Gastrocnemius medialis (tissue), 4 donors: ENCODE data around the gene TMEM150C.

ENCODE experiments used
- POLR2A ChIP-seq, 2 donors: fragments of 450-650 bp; IDR thresholded peaks; one replicate each; pipeline ENCODE4 v1.6.1; 2017; ENCODE audit warnings: antibody characterized with exemption in 2 of 2, mild to moderate bottlenecking in 2 of 2, moderate library complexity in 2 of 2
- TF ChIP-seq, protein P1 (sequence below), 5 experiments: fragments of 450-650 bp in 3 of 5; fragments of 200-600 bp in 2 of 5; sonication (generic) in 2 of 5; IDR thresholded peaks in 4 of 5; conservative IDR thresholded peaks in 1 of 5; 1 replicate in 4 of 5; 2 replicates in 1 of 5; pipeline ENCODE4 v1.5.1; 2016 to 2019; ENCODE audit warnings: antibody characterized with exemption in 5 of 5, mild to moderate bottlenecking in 3 of 5, moderate library complexity in 3 of 5

DNA sequence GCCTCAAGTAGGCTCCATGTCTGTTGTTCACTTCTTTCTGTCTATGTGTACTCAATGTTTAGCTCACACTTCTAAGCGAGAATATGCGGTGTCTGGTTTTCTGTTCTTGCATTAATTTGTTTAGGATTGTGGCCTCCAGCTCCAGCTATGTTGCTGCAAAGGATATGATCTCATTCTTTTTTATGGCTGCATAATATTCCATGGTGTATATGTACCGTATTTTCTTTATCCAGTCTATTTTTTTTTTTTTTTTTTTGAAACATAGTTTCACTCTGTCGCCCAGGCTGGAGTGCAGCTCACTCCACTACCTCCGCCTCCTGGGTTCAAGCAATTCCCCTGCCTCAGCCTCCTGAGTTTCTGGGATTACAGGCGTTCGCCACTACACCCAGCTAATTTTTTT is 5.7 kb upstream of the TMEM150C start:
- TF ChIP-seq POLR2A (IDR thresholded peaks at IDR 0.05), result no peak
- TF ChIP-seq, protein P1, sequence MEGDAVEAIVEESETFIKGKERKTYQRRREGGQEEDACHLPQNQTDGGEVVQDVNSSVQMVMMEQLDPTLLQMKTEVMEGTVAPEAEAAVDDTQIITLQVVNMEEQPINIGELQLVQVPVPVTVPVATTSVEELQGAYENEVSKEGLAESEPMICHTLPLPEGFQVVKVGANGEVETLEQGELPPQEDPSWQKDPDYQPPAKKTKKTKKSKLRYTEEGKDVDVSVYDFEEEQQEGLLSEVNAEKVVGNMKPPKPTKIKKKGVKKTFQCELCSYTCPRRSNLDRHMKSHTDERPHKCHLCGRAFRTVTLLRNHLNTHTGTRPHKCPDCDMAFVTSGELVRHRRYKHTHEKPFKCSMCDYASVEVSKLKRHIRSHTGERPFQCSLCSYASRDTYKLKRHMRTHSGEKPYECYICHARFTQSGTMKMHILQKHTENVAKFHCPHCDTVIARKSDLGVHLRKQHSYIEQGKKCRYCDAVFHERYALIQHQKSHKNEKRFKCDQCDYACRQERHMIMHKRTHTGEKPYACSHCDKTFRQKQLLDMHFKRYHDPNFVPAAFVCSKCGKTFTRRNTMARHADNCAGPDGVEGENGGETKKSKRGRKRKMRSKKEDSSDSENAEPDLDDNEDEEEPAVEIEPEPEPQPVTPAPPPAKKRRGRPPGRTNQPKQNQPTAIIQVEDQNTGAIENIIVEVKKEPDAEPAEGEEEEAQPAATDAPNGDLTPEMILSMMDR (IDR thresholded peaks at IDR 0.05 in 4 of 5, conservative IDR thresholded peaks at IDR 0.05 in 1 of 5), result no peak
